RCC 7860 (cell line): ENCODE results near the gene CACNA1A.
A peak's percentile ranks its signal among the peaks of the same experiment; 100 is the strongest.
"Not testable (repeated sequence)": the region's sequence is repeated elsewhere in the genome, so short reads cannot be mapped to it uniquely, and the experiment has no call there.

ENCODE experiments used
- DNase-seq: peaks from one replicate; pipeline ENCODE4 v3.0.0-alpha.2; 2015; ENCODE audit warnings: low spot score
- FAIRE-seq: peaks from 2 replicates; lab custom pipeline; 2012; peaks lifted over from hg19 to GRCh38; lab: Jason Lieb, UNC

The CACNA1A gene

GRCh38 chr19:13208672-13209483 is 297.4 kb downstream of the CACNA1A start:
- no peak for DNase-seq

GRCh38 chr19:13207846-13208671 is 298.2 kb downstream of the CACNA1A start:
- no peak for FAIRE-seq
- DNase-seq: no peak

More at GRCh38 chr19:13208672-13209483, 297.4 kb downstream of the CACNA1A start:
- FAIRE-seq: no peak

GRCh38 chr19:13207237-13207845 is 298.9 kb downstream of the CACNA1A start:
- no peak for FAIRE-seq
- no peak for DNase-seq

- DNase-seq: no peak
- no peak for FAIRE-seq
These were observed 299.7 kb downstream of the CACNA1A start for GRCh38 chr19:13206587-13206986.

- not testable (repeated sequence) for FAIRE-seq, DNase-seq
These were observed 304.2 kb downstream of the CACNA1A start for GRCh38 chr19:13202112-13202511.

GRCh38 chr19:13198634-13199033 is 307.6 kb downstream of the CACNA1A start:
- DNase-seq: no peak
- no peak for FAIRE-seq

- FAIRE-seq: no peak
- DNase-seq: no peak
These were observed 310.6 kb downstream of the CACNA1A start for GRCh38 chr19:13195678-13196077.

- FAIRE-seq (no peak), DNase-seq (no peak)
These were observed 315.3 kb downstream of the CACNA1A start for GRCh38 chr19:13190781-13191540.

- no peak for DNase-seq
- no peak for FAIRE-seq
These were observed 316.7 kb downstream of the CACNA1A start for GRCh38 chr19:13189600-13189999.

GRCh38 chr19:13187419-13187818 is 318.9 kb downstream of the CACNA1A start:
- DNase-seq: no peak
- FAIRE-seq: no peak

GRCh38 chr19:13186688-13187087 is 319.6 kb downstream of the CACNA1A start:
- FAIRE-seq, DNase-seq: not testable (repeated sequence)

GRCh38 chr19:13185763-13186657 is 320.3 kb downstream of the CACNA1A start:
- FAIRE-seq, DNase-seq: not testable (repeated sequence)

- DNase-seq, FAIRE-seq: not testable (repeated sequence)
These were observed 321.4 kb downstream of the CACNA1A start for GRCh38 chr19:13184926-13185325.

- no peak for FAIRE-seq
- DNase-seq: no peak
These were observed 324.4 kb downstream of the CACNA1A start for GRCh38 chr19:13181747-13182388.

GRCh38 chr19:13178291-13178690 is 328.0 kb downstream of the CACNA1A start:
- not testable (repeated sequence) for FAIRE-seq, DNase-seq

- not testable (repeated sequence) for DNase-seq, FAIRE-seq
These were observed 328.7 kb downstream of the CACNA1A start for GRCh38 chr19:13177584-13177983.

GRCh38 chr19:13176345-13176744 is 329.9 kb downstream of the CACNA1A start:
- FAIRE-seq (peak; percentile 82), DNase-seq (peak; percentile 53)

GRCh38 chr19:13173139-13173737 is 333.0 kb downstream of the CACNA1A start:
- FAIRE-seq: no peak
- no peak for DNase-seq
